Memory B cell (primary cell): ENCODE measurements around the gene MROH9.
"Not testable (repeated sequence)": the region's sequence is repeated elsewhere in the genome, so short reads cannot be mapped to it uniquely, and the experiment has no call there.

Source experiments
- ATAC-seq: fragments of 150-1000 bp; cut with Tn5 transposase; 2 replicates; pipeline ENCODE4 v1.10.0; 2021; ENCODE audit warnings: low read depth, mild to moderate bottlenecking, moderate library complexity
- DNase-seq, 2 donors: peaks; one replicate each; pipeline ENCODE4 v3.0.0; 2022; ENCODE audit warnings: low spot score in 2 of 2
- H3K27ac Mint-ChIP-seq: one replicate; pipeline ENCODE4 v1.8.0; 2022; ENCODE audit warnings: mild to moderate bottlenecking, moderate library complexity, mixed read lengths
- H3K27me3 Mint-ChIP-seq: one replicate; pipeline ENCODE4 v1.8.0; 2022; ENCODE audit warnings: mixed read lengths
- H3K36me3 Mint-ChIP-seq: one replicate; pipeline ENCODE4 v1.8.0; 2022; ENCODE audit warnings: mild to moderate bottlenecking, mixed read lengths
- H3K4me1 Mint-ChIP-seq: one replicate; pipeline ENCODE4 v1.8.0; 2022; ENCODE audit warnings: mixed read lengths
- H3K4me3 Mint-ChIP-seq: one replicate; pipeline ENCODE4 v1.8.0; 2022; ENCODE audit warnings: mild to moderate bottlenecking, moderate library complexity, mixed read lengths
- H3K9me3 Mint-ChIP-seq: one replicate; pipeline ENCODE4 v1.8.0; 2022; ENCODE audit warnings: mixed read lengths

Gene MROH9

GRCh38 chr1:170935231-170935630, at the start of gene MROH9:
TSS of gene MROH9 (plus strand) at chr1:170935534. CDS start at chr1:170945557, 10,023 bp downstream.
- peaks cover 2% of the 10 kb centered on the region for H3K36me3 Mint-ChIP-seq
- peaks cover 2% of the 10 kb centered on the region for H3K4me1 Mint-ChIP-seq
- no peak for ATAC-seq
- no peak for DNase-seq
- H3K27ac Mint-ChIP-seq: no peak within 1 kb of the TSS
- H3K27me3 Mint-ChIP-seq: peaks cover 4% of the 10 kb centered on the region
- no peak within 1 kb of the TSS for H3K4me3 Mint-ChIP-seq
- peaks cover 9% of the 10 kb centered on the region for H3K9me3 Mint-ChIP-seq

GRCh38 chr1:170885551-170885950, 49.8 kb upstream of the MROH9 start:
- Mint-ChIP-seq H3K4me3 (no peak overlapping the region), H3K27me3 (no peaks in the 10 kb centered on the region), H3K4me1 (peaks cover 2% of the 10 kb centered on the region), H3K9me3 (no peaks in the 10 kb centered on the region), H3K36me3 (no peaks in the 10 kb centered on the region), H3K27ac (no peak overlapping the region)
- ATAC-seq (no peak), DNase-seq (no peak)

GRCh38 chr1:170886460-170886859, 48.9 kb upstream of the MROH9 start:
- no peaks in the 10 kb centered on the region for H3K9me3 Mint-ChIP-seq
- peaks cover 2% of the 10 kb centered on the region for H3K4me1 Mint-ChIP-seq
- no peak overlapping the region for H3K27ac Mint-ChIP-seq
- H3K36me3 Mint-ChIP-seq: no peaks in the 10 kb centered on the region
- no peaks in the 10 kb centered on the region for H3K27me3 Mint-ChIP-seq
- no peak overlapping the region for H3K4me3 Mint-ChIP-seq
- DNase-seq: no peak
- ATAC-seq: no peak

GRCh38 chr1:170887726-170888125, 47.6 kb upstream of the MROH9 start:
- H3K4me1 Mint-ChIP-seq: no peaks in the 10 kb centered on the region
- DNase-seq: no peak
- no peaks in the 10 kb centered on the region for H3K27me3 Mint-ChIP-seq
- H3K9me3 Mint-ChIP-seq: no peaks in the 10 kb centered on the region
- no peak overlapping the region for H3K27ac Mint-ChIP-seq
- H3K36me3 Mint-ChIP-seq: no peaks in the 10 kb centered on the region
- no peak for ATAC-seq
- no peak overlapping the region for H3K4me3 Mint-ChIP-seq

GRCh38 chr1:170891872-170892271, 43.5 kb upstream of the MROH9 start:
- Mint-ChIP-seq H3K4me1 (no peaks in the 10 kb centered on the region), H3K9me3 (no peaks in the 10 kb centered on the region), H3K27ac (no peak overlapping the region), H3K27me3 (peaks cover 5% of the 10 kb centered on the region), H3K36me3 (no peaks in the 10 kb centered on the region), H3K4me3 (no peak overlapping the region)
- DNase-seq: no peak
- no peak for ATAC-seq

- H3K4me3 Mint-ChIP-seq: no peak overlapping the region
- H3K4me1 Mint-ChIP-seq: no peaks in the 10 kb centered on the region
- peaks cover 6% of the 10 kb centered on the region for H3K27me3 Mint-ChIP-seq
- no peaks in the 10 kb centered on the region for H3K36me3 Mint-ChIP-seq
- no peaks in the 10 kb centered on the region for H3K9me3 Mint-ChIP-seq
- no peak overlapping the region for H3K27ac Mint-ChIP-seq
- ATAC-seq (no peak), DNase-seq (no peak)
Measured at GRCh38 chr1:170893655-170894297, 41.6 kb upstream of the MROH9 start.

- ATAC-seq (no peak), DNase-seq (no peak)
- Mint-ChIP-seq H3K4me3 (no peak overlapping the region), H3K36me3 (no peaks in the 10 kb centered on the region), H3K4me1 (no peaks in the 10 kb centered on the region), H3K9me3 (peaks cover 5% of the 10 kb centered on the region), H3K27me3 (peaks cover 1% of the 10 kb centered on the region), H3K27ac (no peak overlapping the region)
Measured at GRCh38 chr1:170903961-170904360, 31.4 kb upstream of the MROH9 start.

- ATAC-seq (no peak), DNase-seq (no peak)
- no peaks in the 10 kb centered on the region for H3K4me1 Mint-ChIP-seq
- H3K4me3 Mint-ChIP-seq: no peak overlapping the region
- H3K27me3 Mint-ChIP-seq: peaks cover 1% of the 10 kb centered on the region
- no peaks in the 10 kb centered on the region for H3K36me3 Mint-ChIP-seq
- H3K27ac Mint-ChIP-seq: no peak overlapping the region
- H3K9me3 Mint-ChIP-seq: peaks cover 1% of the 10 kb centered on the region
Measured at GRCh38 chr1:170908942-170909341, 26.4 kb upstream of the MROH9 start.

GRCh38 chr1:170910273-170910672, 25.1 kb upstream of the MROH9 start:
- H3K27me3 Mint-ChIP-seq: peaks cover 1% of the 10 kb centered on the region
- no peaks in the 10 kb centered on the region for H3K4me1 Mint-ChIP-seq
- H3K9me3 Mint-ChIP-seq: peaks cover 1% of the 10 kb centered on the region
- no peak for DNase-seq
- no peak overlapping the region for H3K4me3 Mint-ChIP-seq
- no peaks in the 10 kb centered on the region for H3K36me3 Mint-ChIP-seq
- no peak for ATAC-seq
- H3K27ac Mint-ChIP-seq: no peak overlapping the region

- Mint-ChIP-seq H3K4me1 (no peaks in the 10 kb centered on the region), H3K27ac (no peak overlapping the region), H3K27me3 (peaks cover 5% of the 10 kb centered on the region), H3K4me3 (no peak overlapping the region), H3K9me3 (peaks cover 23% of the 10 kb centered on the region), H3K36me3 (peaks cover 3% of the 10 kb centered on the region)
- ATAC-seq: no peak
- DNase-seq: no peak
Measured at GRCh38 chr1:170917373-170917772, 18.0 kb upstream of the MROH9 start.

GRCh38 chr1:170924656-170925055, 10.7 kb upstream of the MROH9 start:
- H3K4me3 Mint-ChIP-seq, H3K4me1 Mint-ChIP-seq, ATAC-seq, H3K27me3 Mint-ChIP-seq, H3K36me3 Mint-ChIP-seq, DNase-seq, H3K27ac Mint-ChIP-seq: not testable (repeated sequence)
- H3K9me3 Mint-ChIP-seq: peaks cover 20% of the 10 kb centered on the region

GRCh38 chr1:170927955-170928840, 7.1 kb upstream of the MROH9 start:
- H3K27ac Mint-ChIP-seq: no peak overlapping the region
- no peaks in the 10 kb centered on the region for H3K36me3 Mint-ChIP-seq
- H3K4me1 Mint-ChIP-seq: peaks cover 6% of the 10 kb centered on the region
- ATAC-seq (no peak), DNase-seq (no peak)
- no peak overlapping the region for H3K4me3 Mint-ChIP-seq
- no peaks in the 10 kb centered on the region for H3K27me3 Mint-ChIP-seq
- peaks cover 4% of the 10 kb centered on the region for H3K9me3 Mint-ChIP-seq

GRCh38 chr1:170929412-170929834, 5.9 kb upstream of the MROH9 start:
- H3K4me1 Mint-ChIP-seq: peaks cover 6% of the 10 kb centered on the region
- peaks cover 5% of the 10 kb centered on the region for H3K9me3 Mint-ChIP-seq
- ATAC-seq (no peak), DNase-seq (no peak)
- H3K36me3 Mint-ChIP-seq: no peaks in the 10 kb centered on the region
- no peaks in the 10 kb centered on the region for H3K27me3 Mint-ChIP-seq
- no peak overlapping the region for H3K27ac Mint-ChIP-seq
- no peak overlapping the region for H3K4me3 Mint-ChIP-seq

GRCh38 chr1:170929835-170930554, 5.3 kb upstream of the MROH9 start:
- DNase-seq (peak in 1 of 2 donors; percentile 15), ATAC-seq (peak; percentile 63)
- no peaks in the 10 kb centered on the region for H3K27me3 Mint-ChIP-seq
- no peaks in the 10 kb centered on the region for H3K36me3 Mint-ChIP-seq
- H3K4me3 Mint-ChIP-seq: no peak overlapping the region
- H3K4me1 Mint-ChIP-seq: peaks cover 6% of the 10 kb centered on the region
- H3K9me3 Mint-ChIP-seq: peaks cover 5% of the 10 kb centered on the region
- no peak overlapping the region for H3K27ac Mint-ChIP-seq
